22Rv1 (cell line): ENCODE measurements around the gene CIRBP.

Experiments used
- CTCF ChIP-seq: fragments of 450-650 bp; IDR thresholded peaks from 2 replicates; pipeline ENCODE4 v1.5.1; 2017; ENCODE audit warnings: mild to moderate bottlenecking
- ZFX ChIP-seq: fragments of 450-650 bp; IDR thresholded peaks from 2 replicates; pipeline ENCODE4 v1.6.1; 2017; ENCODE audit warnings: antibody characterized with exemption, borderline replicate concordance

GRCh38 chr19:1229924-1230782 lies 39.0 kb upstream of the CIRBP start:
- TF ChIP-seq CTCF, result no peak
- TF ChIP-seq ZFX, result no peak
